ENCODE measurements around the gene SYNE2.

SYNE2 gene

DNA sequence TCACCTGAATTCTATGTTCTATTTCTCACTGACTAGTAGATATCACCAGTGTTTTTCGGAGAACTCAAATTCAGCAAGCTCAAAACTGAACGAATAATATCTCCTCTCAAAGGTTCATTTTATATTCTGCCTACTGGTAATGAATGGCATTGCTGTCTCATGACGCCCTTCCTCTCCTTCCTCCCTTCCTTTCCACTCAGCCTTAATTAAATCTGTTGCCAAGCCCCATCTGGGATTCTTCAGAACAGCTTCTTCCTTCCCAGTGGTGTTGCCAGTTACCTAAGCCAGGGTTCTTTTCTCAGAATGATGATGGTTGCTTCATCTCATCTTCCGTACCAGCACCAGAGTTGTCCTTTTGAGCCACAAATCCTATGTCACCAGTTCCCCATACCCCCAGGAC, 143.2 kb downstream of the SYNE2 start:
- H3K4me3 ChIP-seq (ENCODE audit: low read depth, low read length), result no peak overlapping the region
- ChIA-PET POLR2A (interaction anchor here (0.5 kb wide), 1 partner anchor 27 kb away, joined by 3 read pairs; no protein-coding TSS in a partner anchor), CTCF (interaction anchor here (1.0 to 4.4 kb wide), 3 partner anchors 15 to 197 kb away, joined by 3 to 24 read pairs (median 3); no protein-coding TSS in a partner anchor)
- DNase-seq (ENCODE audit: low read depth, low spot score), result no peak
- no peak for TF ChIP-seq CTCF (IDR thresholded peaks at IDR 0.05; ENCODE audit: insufficient read depth, low read length, missing control alignments)

GRCh38 chr14:63996625-63997220, 143.9 kb downstream of the SYNE2 start:
- TF ChIP-seq CTCF (IDR thresholded peaks at IDR 0.05; ENCODE audit: insufficient read depth, low read length, missing control alignments), result no peak
- ChIA-PET CTCF (interaction anchor here (1.0 to 4.4 kb wide), 3 partner anchors 9 to 30 kb away, joined by 3 to 24 read pairs (median 4); no protein-coding TSS in a partner anchor), POLR2A (interaction anchor here (0.5 kb wide), 1 partner anchor 27 kb away, joined by 3 read pairs; no protein-coding TSS in a partner anchor)
- DNase-seq (ENCODE audit: low read depth, low spot score), result no peak
- no peak overlapping the region for H3K4me3 ChIP-seq (ENCODE audit: low read depth, low read length)

- POLR2A ChIA-PET, result no interaction called here
- CTCF ChIA-PET, result interaction anchor here (1.3 to 1.8 kb wide), 2 partner anchors 9 to 303 kb away, joined by 3 to 6 read pairs; no protein-coding TSS in a partner anchor
- no peak for DNase-seq (ENCODE audit: low read depth, low spot score)
- no peak overlapping the region for H3K4me3 ChIP-seq (ENCODE audit: low read depth, low read length)
- no peak for TF ChIP-seq CTCF (IDR thresholded peaks at IDR 0.05; ENCODE audit: insufficient read depth, low read length, missing control alignments)
Observed at GRCh38 chr14:64000749-64001148, 147.9 kb downstream of the SYNE2 start.

- CTCF ChIA-PET, result interaction anchor here (1.0 to 1.8 kb wide), 2 partner anchors 9 to 298 kb away, joined by 4 to 7 read pairs; no protein-coding TSS in a partner anchor
- DNase-seq (ENCODE audit: low read depth, low spot score), result no peak
Observed at GRCh38 chr14:64005822-64006221, 153.0 kb downstream of the SYNE2 start.

GRCh38 chr14:64008016-64008415, 155.2 kb downstream of the SYNE2 start:
- CTCF ChIA-PET, result interaction anchor here (4.7 to 7.8 kb wide), 2 partner anchors 289 to 296 kb away, joined by 95 to 124 read pairs; partner anchors contain the start of gene ESR2
- no peak for DNase-seq (ENCODE audit: low read depth, low spot score)
- no peak for TF ChIP-seq CTCF (IDR thresholded peaks at IDR 0.05; ENCODE audit: insufficient read depth, low read length, missing control alignments)
- POLR2A ChIA-PET, result no interaction called here
- no peak overlapping the region for H3K4me3 ChIP-seq (ENCODE audit: low read depth, low read length)

More at GRCh38 chr14:64005822-64006221, 153.0 kb downstream of the SYNE2 start:
- no peak for TF ChIP-seq CTCF (IDR thresholded peaks at IDR 0.05; ENCODE audit: insufficient read depth, low read length, missing control alignments)
- POLR2A ChIA-PET, result no interaction called here
- H3K4me3 ChIP-seq (ENCODE audit: low read depth, low read length), result no peak overlapping the region

DNA sequence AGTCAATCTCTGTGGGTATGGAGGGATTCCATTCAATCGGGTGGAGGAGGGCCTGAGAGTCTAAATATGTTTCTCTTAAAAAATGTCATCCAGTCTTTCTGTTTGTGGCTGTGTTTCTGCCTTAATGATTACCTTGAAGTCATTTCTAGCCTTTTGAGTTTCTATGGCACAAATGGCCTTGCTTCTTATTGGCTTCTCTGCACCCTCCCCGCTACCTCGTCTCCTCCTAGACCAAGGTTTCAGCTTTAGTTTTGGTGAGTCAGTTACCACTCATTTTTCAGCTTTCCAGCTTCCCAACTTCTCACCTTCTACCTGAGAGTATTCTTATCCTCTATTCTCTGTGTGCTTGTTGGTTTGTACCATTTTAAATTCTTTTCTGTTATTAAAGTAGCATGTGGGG, 159.2 kb downstream of the SYNE2 start:
- no peak for TF ChIP-seq CTCF (IDR thresholded peaks at IDR 0.05; ENCODE audit: insufficient read depth, low read length, missing control alignments)
- ChIA-PET CTCF (interaction anchor here (1.0 to 7.8 kb wide), 8 partner anchors 9 to 292 kb away, joined by 3 to 124 read pairs (median 17); partner anchors contain the start of gene ESR2), POLR2A (no interaction called here)
- H3K4me3 ChIP-seq (ENCODE audit: low read depth, low read length), result no peak overlapping the region
- DNase-seq (ENCODE audit: low read depth, low spot score), result no peak
